IPS-NIHi7 (cell line): ENCODE data around the gene TNRC6A.
"Not testable (repeated sequence)": the region's sequence is repeated elsewhere in the genome, so short reads cannot be mapped to it uniquely, and the experiment has no call there.

Source experiments
- DNase-seq: peaks from one replicate; pipeline ENCODE4 v3.0.0; 2012; ENCODE audit warnings: mixed read lengths; ENCODE audit errors: extremely low spot score

Gene TNRC6A

DNA sequence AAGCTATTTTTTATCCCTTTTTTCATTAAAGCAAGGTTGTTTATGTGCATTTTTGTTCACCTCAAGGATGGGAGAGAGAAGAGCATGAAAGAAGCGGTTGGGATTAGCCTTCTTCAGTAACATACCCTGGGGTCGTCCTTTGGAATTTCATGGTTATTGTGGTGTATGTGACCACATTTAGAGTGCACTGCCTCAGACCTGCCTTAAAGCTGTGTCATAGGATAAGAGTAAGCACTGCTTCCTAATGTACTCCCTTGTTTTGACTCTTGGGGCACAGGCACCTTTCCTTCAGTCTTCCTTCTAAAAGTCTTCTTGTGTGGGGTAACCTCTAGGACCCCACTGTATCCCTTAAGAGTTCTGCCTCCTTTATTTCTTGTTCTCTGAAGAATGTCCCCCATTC lies 28.9 kb downstream of the TNRC6A start:
- no peak for DNase-seq

DNA sequence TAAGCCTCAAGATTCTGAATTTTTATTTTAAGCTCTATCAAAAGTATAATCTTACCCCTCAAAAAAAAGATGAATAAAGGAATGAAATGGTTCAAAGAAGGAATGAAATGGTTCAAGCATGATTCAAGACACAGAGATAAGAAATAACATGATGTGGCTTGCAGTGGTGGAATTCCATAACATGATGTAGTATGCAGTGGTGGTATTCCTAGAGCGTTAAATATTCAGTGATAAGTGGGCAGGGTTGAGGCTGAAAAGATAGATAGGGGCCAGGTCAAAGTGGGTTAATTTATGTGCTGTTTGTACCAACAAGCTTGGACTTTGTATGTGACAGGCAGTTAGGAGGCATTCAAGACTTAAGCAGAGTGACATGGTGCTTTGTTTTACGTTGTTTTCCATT lies 29.6 kb downstream of the TNRC6A start:
- DNase-seq, result no peak

DNA sequence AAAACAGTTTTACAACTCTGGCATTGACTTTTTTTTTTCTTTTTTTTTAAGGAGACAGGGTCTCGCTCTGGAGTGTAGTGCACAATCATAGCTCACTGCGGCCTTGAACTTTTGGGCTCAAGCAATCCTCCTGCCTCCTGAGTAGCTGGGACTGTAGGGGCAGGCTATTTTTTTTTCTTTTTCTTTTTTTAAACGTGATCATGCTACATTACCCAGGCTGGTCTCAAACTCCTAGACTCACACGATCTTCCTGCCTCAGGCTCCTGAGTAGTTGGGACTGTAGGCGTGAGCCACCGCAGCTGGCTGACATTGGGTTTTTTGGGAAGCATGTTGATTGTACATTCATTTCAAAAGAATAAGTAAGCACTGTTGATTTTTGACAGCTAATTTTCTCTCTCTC lies 32.1 kb downstream of the TNRC6A start:
- DNase-seq, result no peak

DNA sequence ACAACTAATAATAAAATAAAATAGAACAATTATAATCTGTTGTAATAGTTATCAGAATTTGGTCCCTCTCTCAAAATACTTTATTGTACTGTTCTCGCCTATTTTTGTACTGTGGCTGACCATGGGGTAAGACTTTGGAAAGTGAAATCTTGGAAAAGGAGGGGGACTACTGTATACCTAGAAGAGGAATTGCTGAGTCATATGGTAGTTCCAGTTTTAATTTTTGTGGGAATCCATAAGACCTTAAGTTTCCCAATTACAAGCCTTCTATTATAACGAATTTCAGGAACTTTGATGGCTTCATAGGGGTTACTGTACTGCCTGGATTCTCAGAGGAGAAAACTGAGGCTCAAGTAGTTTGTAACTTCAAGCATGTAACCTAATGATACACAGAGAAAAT lies 35.5 kb downstream of the TNRC6A start:
- no peak for DNase-seq

DNA sequence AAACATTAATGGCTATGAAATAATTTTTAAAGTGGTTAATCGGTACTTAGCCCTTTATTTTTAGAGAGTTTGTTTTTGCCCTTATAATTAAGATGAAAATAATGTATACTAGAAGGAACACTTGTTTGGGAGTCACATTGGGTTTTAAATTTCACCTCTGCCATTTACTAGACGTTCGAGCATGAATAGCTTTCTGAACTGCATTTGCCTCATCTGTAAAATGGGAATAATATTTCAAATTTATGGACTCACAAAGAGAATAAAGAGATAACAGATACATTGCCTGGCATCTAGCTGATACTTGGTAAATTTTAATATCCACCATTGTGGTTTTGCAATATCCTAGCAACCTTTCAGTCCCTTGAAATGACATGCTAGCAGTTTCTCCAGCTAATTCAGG lies 36.6 kb downstream of the TNRC6A start:
- no peak for DNase-seq

DNA sequence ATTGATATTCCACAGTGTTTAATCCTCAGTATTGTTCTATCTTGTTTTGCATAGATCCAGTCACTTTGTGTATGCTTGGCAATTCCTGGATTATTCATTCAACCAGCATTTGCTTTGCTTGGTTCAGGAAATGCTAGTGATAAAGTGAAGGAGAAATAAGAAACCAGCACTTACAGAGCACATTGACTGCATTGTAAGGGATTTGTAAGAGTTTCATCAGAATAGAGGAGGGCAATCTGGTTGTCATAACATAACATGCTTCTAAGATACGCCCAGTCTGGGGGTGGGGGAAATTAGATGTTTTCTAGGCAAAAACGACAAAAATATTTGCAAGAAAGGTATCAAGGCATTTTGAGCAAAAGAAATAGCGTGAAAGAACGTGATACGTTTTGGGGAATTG lies 40.4 kb downstream of the TNRC6A start:
- DNase-seq, result no peak

DNA sequence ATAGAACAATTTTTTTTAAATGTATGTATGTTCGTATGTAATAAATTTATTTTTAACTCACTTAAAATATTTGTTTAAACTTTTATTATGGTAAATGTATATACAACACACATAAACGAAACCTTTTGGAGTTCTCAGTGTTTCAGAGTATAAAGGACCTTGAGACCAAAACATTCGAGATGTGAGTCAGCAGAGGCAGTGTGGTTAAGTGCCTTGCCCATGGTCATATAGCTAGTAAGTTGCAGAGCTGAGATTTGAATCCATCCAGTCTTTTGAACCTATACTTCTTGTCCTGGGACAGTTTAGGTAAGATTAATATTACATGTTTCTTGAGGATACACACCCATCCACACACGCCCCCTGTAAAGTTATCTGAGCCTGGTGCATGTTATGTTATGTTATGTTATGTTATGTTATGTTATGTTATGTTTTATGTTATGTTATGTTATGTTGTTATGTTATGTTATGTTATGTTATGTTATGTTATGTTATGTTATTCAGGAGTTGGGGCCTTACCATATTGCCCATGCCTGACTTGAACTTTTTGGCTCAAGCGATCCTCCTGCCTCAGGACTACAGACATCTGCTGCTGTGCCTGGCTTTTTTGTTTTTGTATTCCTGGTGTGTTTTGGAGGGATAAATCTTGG lies 41.8 kb downstream of the TNRC6A start:
- DNase-seq, result no peak

DNA sequence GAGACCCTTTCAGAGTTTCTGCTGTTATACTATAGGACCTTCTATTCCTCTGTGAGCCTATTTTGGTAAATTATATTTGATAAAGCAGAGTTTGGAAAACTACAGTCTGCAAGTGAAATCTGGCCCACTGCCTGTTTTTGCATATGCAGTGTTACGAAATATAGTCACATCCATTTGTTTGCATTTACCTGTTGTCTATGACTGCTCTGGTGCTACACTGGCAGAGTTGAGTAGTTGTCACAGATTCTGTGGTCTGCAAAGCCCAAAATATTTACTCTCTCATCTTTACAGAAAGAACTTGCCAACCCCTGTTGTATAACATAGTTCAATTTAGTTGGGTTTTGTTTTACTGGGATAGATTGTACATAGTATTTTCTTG lies 42.3 kb downstream of the TNRC6A start:
- no peak for DNase-seq

DNA sequence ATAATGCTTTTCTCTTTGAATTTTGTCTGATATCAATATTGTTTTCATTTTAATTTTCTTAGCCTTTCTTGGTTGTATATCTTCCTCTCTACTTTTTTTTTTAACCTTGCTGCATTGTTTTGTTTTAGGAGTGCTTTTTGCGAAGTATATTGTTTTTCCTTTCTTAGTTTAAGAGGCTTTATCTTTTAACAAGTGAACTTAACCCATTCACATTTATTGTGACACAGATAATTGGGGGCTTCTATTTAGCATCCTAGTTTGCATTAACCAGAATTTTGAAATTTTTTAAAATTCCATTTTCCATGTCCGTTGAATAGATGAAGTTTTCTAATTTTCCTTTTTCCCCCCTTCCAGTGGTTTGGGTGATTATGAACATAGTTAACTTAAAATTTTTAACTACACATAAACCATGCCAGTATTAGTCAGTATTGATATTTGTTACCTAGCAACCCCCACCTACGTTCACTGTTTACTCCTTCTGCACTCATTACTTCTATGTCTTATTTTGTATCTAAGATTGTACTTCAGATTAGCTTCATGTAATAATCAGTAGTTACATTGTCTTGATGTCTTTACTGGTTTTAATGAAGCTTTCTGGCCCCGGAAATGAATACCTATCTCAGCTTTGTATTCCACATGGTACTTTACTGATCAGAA lies 44.4 kb downstream of the TNRC6A start:
- no peak for DNase-seq

DNA sequence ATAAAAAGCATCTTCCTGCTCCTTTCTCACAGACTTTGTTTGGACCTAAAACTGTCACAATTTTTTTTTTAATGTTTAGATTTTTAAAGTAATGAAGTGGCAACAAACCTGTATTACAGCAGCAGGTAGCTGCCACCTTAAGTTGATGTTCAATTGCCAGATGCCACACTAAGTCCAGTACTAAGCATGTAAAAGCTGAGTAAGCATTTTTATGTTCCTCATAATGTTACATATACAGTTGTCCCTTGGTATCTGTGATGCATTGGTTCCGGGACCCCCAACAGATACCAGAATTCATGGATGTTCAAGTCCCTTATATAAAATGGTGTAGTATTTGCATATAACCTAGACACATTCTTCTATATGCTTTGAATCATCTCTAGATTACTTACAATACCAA lies 45.1 kb downstream of the TNRC6A start:
- DNase-seq, result no peak

DNA sequence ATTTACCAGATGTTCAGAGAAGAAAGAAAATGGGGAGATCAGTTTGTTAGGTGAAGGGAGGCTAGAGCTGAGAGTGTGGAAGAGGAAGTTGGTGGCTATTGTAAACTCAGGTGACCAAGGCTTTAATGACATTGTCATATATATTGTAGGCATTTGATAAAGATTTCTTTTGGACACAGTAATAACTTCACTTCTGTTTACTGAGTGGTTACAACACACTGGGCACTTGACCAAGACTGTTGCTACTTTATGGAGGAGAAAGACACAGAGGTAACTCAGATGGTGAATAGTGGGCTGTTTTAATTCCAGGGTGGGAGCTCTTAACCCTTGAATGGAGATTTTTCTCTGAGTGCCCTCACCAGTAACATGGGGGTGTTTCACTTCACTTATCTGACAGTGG lies 46.0 kb downstream of the TNRC6A start:
- no peak for DNase-seq

DNA sequence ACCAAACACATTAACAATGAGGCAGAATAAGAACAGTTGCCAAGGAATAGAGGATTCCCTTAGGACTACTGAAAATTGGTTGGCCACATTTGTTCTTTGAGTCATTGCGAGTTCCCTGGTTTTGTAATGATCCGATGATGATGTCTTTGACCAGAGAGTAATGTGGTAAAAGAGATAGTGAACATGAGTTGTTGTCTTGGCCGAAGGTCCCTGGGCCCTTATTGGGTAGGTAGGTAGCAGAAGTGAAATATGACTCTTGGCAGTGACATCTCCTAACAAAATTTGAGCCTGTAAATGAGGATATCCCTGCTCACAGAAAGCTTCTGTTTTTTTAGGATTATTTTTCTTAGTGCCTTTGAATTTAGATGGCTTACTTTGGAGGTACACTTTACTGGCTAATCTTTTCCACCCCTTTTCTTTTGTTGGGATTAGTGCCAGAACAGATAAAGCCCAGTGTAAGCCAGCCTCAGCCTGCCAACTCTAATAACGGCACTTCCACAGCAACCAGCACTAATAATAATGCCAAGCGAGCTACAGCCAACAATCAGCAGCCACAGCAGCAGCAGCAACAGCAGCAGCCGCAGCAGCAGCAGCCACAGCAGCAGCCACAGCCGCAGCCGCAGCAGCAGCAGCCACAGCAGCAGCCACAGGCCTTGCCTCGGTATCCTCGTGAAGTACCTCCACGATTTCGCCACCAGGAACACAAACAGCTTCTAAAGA lies 47.2 kb downstream of the TNRC6A start:
- DNase-seq, result no peak

DNA sequence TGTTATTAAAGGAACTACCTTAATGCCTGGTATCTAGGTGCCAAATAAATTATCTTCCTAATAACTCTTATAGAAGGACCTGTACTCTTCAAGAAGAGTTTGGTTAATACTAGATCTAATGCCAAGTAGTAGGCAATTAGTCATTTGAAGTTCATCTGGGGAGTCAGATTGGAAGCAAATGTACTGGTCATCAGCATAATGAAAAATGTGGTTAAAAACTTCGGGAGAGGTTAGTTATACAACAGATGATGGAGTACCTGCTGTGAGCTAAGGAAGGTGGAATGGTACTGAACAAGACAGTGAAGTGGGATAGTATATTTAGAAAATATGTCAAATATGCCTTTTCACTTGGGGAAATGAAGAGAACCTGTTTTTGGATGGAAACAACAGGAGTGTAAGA lies 49.2 kb downstream of the TNRC6A start:
- DNase-seq, result no peak

DNA sequence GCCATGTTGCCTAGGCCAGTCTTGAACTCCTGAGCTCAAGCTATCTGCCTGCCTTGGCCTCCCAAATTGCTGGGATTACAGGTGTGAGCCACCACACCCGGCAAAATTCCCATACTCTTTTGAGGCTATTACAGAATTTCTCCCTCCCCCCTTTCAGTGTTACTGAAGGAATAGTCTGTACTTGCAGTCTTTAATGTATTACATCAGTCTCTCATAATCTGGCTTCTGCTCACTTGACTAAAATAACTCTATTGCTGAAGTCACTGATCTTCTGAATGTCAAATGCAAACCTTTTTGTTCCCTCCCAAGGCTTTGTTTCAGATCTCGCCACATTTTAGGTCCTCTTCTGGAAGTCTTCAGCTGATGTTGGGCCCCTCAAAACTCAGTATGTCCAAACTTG lies 51.8 kb downstream of the TNRC6A start:
- no peak for DNase-seq

DNA sequence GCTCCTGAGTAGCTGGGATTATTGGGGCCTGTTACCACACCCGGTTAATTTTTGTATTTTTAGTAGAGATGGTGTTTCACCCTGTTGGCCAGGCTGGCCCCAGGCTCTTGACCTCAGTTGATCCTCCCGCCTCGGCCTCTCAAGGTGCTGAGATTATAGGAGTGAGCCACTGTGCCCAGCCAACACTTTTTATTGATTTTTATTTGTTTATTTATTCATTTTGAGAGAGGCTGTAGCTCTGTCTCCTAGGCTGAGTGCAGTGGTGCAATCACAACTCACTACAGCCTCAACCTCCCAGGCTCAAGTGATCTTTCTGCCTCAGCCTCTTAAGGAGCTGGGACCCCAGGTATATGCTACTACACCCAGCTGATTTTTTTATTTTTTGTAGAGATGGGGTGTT lies 54.7 kb downstream of the TNRC6A start:
- DNase-seq, result no peak

DNA sequence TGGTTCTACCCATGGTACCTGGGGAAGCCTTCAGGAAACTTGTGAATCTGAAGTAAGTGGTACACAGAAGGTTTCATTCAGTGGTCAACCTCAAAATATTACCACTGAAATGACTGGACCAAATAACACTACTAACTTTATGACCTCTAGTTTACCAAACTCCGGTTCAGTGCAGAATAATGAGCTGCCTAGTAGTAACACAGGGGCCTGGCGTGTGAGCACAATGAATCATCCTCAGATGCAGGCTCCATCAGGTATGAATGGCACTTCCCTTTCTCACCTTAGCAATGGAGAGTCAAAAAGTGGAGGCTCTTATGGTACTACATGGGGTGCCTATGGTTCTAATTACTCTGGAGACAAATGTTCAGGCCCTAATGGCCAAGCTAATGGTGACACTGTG lies 60.4 kb downstream of the TNRC6A start:
- DNase-seq, result no peak

DNA sequence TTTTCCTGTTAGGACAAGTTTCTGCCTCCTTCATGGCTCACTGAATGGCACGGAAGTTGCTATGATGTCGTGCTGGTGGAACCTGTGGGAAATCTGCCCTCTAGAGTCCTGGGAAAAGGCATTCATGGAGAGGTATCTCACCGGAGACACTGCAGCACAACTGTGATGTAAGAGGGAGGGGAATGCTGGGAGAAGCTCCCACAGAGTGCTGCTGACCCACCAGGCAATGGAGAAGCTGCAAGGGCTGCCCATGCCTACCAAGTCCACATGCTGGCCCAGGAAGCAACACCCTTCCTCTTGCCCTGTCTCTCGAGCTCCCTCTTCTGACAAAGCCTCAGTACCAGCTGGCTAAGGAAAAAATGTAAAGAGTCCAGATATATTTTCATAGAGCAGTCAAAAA lies 71.1 kb downstream of the TNRC6A start:
- DNase-seq, result peak; percentile 32

DNA sequence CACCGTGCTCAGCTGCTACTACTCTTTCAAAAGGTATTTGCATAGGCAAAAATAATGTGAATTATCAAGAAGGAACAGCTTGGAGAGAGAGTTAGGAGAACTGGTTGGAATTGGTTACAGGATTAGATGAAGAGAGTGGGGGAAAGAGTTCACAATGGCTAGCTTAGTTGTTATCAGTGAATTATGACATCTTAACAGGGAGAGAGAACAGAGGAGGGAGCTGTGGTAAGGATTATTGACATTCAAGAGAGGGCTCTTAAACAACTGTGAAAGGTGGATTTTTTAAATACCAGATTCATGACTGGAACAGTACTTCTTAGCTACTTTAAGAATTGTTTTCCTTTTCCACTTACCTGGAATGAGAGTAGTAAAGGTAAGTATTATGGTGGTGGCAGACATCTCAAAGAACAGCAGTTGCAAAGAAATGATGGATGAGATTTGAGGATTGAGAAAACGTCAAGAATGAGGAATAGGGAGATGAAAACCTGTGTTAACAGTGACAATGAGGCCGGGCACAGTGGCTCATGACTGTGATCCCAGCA lies 72.4 kb downstream of the TNRC6A start:
- no peak for DNase-seq

DNA sequence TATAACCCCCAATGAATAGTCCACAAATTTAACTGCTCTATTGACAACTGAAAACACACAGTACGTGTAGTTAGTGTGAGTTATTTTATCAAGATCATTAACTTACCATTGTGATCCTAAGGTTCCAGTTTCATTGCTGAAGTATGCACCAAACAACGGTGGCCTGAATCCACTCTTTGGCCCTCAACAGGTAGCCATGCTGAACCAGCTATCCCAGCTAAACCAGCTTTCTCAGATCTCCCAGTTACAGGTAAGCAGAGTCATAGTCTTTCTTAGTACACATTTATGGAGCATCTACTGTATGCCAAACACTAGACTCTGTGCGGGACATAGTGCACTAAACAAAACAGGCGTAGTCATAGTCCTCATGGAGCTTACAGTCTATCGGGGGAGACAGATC lies 76.0 kb downstream of the TNRC6A start:
- DNase-seq, result no peak

DNA sequence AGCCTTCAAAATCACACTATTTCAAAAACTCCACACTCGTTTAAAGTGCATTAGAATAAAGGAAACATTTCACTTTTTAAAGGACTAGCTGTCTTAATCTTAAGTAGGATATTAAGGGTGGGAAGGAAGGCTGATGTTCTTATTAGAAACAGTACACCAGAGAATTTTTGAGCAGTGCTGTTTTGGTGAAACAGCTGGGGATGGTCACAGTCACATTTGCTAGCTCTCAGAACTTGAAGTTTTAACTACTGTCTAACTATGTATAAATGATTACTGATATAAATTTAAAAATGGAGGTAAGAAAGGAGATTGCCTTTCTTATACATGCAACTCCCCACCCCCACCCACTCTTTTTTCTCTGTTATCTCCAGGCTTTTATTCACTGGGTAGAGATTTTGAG lies 77.8 kb downstream of the TNRC6A start:
- DNase-seq, result no peak

DNA sequence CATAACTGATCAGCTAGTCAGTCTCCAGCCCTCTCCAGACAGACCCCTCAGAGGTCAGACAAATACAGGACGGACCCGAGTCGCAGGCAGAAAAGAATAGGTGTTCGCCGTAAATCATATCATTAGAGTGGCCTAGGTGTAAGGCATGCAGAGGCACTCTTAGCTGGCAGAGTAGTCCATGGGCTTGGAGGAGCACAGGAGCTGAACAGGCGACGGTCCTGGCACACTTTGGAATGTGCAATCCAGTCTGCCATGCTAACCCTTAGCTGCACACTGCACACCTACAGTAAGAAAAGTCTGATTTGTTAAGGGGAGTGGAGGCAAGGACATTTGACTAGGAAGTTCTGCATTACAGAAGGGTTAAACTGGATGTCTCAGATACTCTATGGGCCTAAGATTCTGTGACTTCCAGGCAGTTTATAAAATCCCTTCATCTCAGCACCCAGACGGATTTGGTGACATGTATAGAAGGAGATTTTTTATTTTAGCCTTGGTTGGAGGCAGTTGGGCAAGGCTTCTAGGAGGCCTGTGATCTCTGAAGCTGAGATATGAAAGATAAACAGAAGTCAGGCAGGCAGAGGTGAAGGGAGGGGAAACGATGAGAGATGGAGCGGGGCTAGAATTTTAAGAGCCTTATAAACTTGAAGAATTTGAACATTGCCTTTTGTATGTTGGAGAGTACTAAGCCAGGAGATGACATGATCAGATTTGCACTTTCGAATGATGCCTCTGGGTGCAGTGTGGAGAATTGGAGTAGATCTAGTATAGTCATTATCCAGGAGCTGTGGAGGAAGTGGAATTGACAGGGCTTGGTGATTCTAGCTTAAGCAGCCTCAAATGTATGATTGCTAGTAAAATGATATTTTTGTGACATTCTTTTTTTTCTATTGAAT lies 81.7 kb downstream of the TNRC6A start:
- no peak for DNase-seq

DNA sequence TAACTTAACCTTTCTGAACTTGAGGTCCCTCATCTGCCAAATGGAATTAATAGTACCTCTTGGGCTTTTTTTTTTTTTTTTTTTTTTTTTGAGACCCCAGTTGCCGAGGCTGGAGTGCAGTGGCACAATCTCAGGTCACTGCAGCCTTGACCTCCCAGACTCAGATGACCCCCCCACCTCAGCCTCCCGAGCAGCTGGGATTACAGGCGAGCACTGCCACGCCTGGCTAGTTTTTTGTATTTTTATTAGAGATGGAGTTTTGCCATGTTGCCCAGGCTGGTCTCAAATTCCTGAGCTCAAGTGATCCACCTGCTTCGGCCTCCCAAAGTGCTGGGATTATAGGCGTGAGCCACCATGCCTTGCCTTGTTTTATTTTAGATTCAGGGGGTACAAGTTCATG lies 83.4 kb downstream of the TNRC6A start:
- not testable (repeated sequence) for DNase-seq
